ENCODE data around the gene FAAH.

FAAH gene

GRCh38 chr1:46422261-46422871 lies 28.2 kb downstream of the FAAH start:
- no peak for DNase-seq (ENCODE audit: low read depth in 1 of 2, low spot score in 1 of 2)
- H3K27ac ChIP-seq (replicated peaks), result no peak overlapping the region
- TF ChIP-seq POLR2AphosphoS5 (IDR thresholded peaks at IDR 0.05; ENCODE audit: low read depth) (no peak), SPI1 (IDR thresholded peaks at IDR 0.05; ENCODE audit: borderline replicate concordance, low read depth) (no peak), CTCF (IDR thresholded peaks at IDR 0.05; ENCODE audit: insufficient read depth, low read length) (no peak), GABPA (IDR thresholded peaks at IDR 0.05; ENCODE audit: low read depth) (no peak), REST (IDR thresholded peaks at IDR 0.05; ENCODE audit: insufficient replicate concordance, low read depth) (no peak)
- no peak overlapping the region for H3K4me3 ChIP-seq (replicated peaks; ENCODE audit: insufficient read depth, low read length)
- no peaks in the 10 kb centered on the region for H3K27me3 ChIP-seq (ENCODE audit: insufficient read depth, poor library complexity, severe bottlenecking)

- no peak for DNase-seq (ENCODE audit: low read depth in 1 of 2, low spot score in 1 of 2)
- TF ChIP-seq GABPA (IDR thresholded peaks at IDR 0.05; ENCODE audit: low read depth) (no peak), CTCF (IDR thresholded peaks at IDR 0.05; ENCODE audit: insufficient read depth, low read length) (no peak), REST (IDR thresholded peaks at IDR 0.05; ENCODE audit: insufficient replicate concordance, low read depth) (no peak), POLR2AphosphoS5 (IDR thresholded peaks at IDR 0.05; ENCODE audit: low read depth) (no peak), SPI1 (IDR thresholded peaks at IDR 0.05; ENCODE audit: borderline replicate concordance, low read depth) (no peak)
These were observed 29.6 kb downstream of the FAAH start for GRCh38 chr1:46423574-46424240.

GRCh38 chr1:46424730-46425129 lies 30.6 kb downstream of the FAAH start:
- TF ChIP-seq REST (IDR thresholded peaks at IDR 0.05; ENCODE audit: insufficient replicate concordance, low read depth) (no peak), SPI1 (IDR thresholded peaks at IDR 0.05; ENCODE audit: borderline replicate concordance, low read depth) (no peak), GABPA (IDR thresholded peaks at IDR 0.05; ENCODE audit: low read depth) (no peak), POLR2AphosphoS5 (IDR thresholded peaks at IDR 0.05; ENCODE audit: low read depth) (no peak), CTCF (IDR thresholded peaks at IDR 0.05; ENCODE audit: insufficient read depth, low read length) (no peak)
- Histone ChIP-seq H3K27me3 (ENCODE audit: insufficient read depth, poor library complexity, severe bottlenecking) (no peaks in the 10 kb centered on the region), H3K4me3 (replicated peaks; ENCODE audit: insufficient read depth, low read length) (no peak overlapping the region), H3K27ac (replicated peaks) (no peak overlapping the region)
- no peak for DNase-seq (ENCODE audit: low read depth in 1 of 2, low spot score in 1 of 2)

More at GRCh38 chr1:46423574-46424240, 29.6 kb downstream of the FAAH start:
- no peaks in the 10 kb centered on the region for H3K27me3 ChIP-seq (ENCODE audit: insufficient read depth, poor library complexity, severe bottlenecking)
- H3K27ac ChIP-seq (replicated peaks), result no peak overlapping the region
- no peak overlapping the region for H3K4me3 ChIP-seq (replicated peaks; ENCODE audit: insufficient read depth, low read length)

Data from HL-60 (cell line).